K562 (cell line): ENCODE measurements around the gene EIF3I. TPM values are rescaled to one million over a fixed set of nuclear protein-coding genes. Genes with fewer than 3 reads are reported as not detected.

Source experiments
- ATAC-seq: fragments of 200-7000 bp; cut with Tn5 transposase; 3 replicates; pipeline ENCODE4 v1.9.1; 2020; ENCODE audit warnings: moderate library complexity
- BruUV-seq: library from RNA; stranded (reverse); fragments of 400-500 nt; replicated peaks from 2 replicates; lab custom pipeline; 2021; lab: Mats Ljungman, UMichigan
- CTCF ChIA-PET: fragments of 300-600 bp; formaldehyde crosslinking; extraction: SDS; loops from one replicate; lab custom pipeline; 2021; ENCODE audit warnings: low intra/inter-chr PET ratio; lab: Yijun Ruan, JAX
- POLR2A ChIA-PET: fragments of 300-600, 350-650 bp; sonication (Branson Sonifier 250); formaldehyde crosslinking; extraction: SDS; loops from one replicate; lab custom pipeline; 2021; ENCODE audit warnings: antibody characterized with exemption, inconsistent platforms; lab: Yijun Ruan, JAX
- DNase-seq, 4 experiments: peaks; one replicate each; pipeline versions ENCODE4 v3.0.0 to v3.0.0-alpha.2; 2011 to 2018; ENCODE audit warnings: low spot score in 3 of 4, mixed read lengths in 3 of 4; ENCODE audit errors: extremely low read depth in 1 of 4
- FAIRE-seq: peaks from 2 replicates; lab custom pipeline; 2011; peaks lifted over from hg19 to GRCh38; lab: Jason Lieb, UNC
- H2AFZ ChIP-seq: 2 replicates; pipeline ENCODE4 v1.6.0; 2011; ENCODE audit warnings: low read depth, low read length, control low read depth, inconsistent platforms
- H3K27ac ChIP-seq: fragments of 200-600 bp; 3 replicates; pipeline ENCODE4 v1.8.0; 2011; ENCODE audit warnings: low read depth, mild to moderate bottlenecking, control low read depth, inconsistent platforms, low read length, moderate library complexity, mixed read lengths; ENCODE audit errors: extremely low read depth
- H3K27me3 ChIP-seq, 2 experiments: fragments of 300-600 bp in 1 of 2; 2 replicates in 1 of 2; 3 replicates in 1 of 2; pipeline versions ENCODE4 v1.6.0 to v1.8.0; 2011; ENCODE audit warnings: inconsistent platforms in 2 of 2, low read length in 2 of 2, mild to moderate bottlenecking in 1 of 2, mixed read lengths in 1 of 2, moderate library complexity in 1 of 2; ENCODE audit not compliant: control insufficient read depth in 2 of 2, insufficient read depth in 2 of 2
- H3K36me3 ChIP-seq: fragments of 300-600 bp; 3 replicates; pipeline ENCODE4 v1.8.0; 2011; ENCODE audit warnings: mild to moderate bottlenecking, low read length, inconsistent platforms; ENCODE audit not compliant: control insufficient read depth, insufficient read depth
- H3K4me1 ChIP-seq, 2 experiments: fragments of 200-600 bp in 1 of 2; replicated peaks in 1 of 2; 2 replicates in 1 of 2; 3 replicates in 1 of 2; pipeline versions ENCODE4 v1.5.1 to v1.8.0; 2011; ENCODE audit warnings: inconsistent platforms in 2 of 2, low read length in 2 of 2, mild to moderate bottlenecking in 1 of 2, mixed read lengths in 1 of 2, moderate library complexity in 1 of 2; ENCODE audit not compliant: control insufficient read depth in 2 of 2, insufficient read depth in 2 of 2
- H3K4me2 ChIP-seq: 2 replicates; pipeline ENCODE4 v1.6.1; 2011; ENCODE audit warnings: low read length, control low read depth, inconsistent platforms, mixed read lengths; ENCODE audit not compliant: insufficient read depth
- H3K4me3 ChIP-seq: fragments of 200-600 bp; sonication (generic), shearing (Covaris generic); 2 replicates; pipeline ENCODE4 v1.5.1; 2016; ENCODE audit warnings: control low read depth, inconsistent platforms
- H3K79me2 ChIP-seq: fragments of 200-600 bp; 3 replicates; pipeline ENCODE4 v1.8.0; 2011; ENCODE audit warnings: low read length, inconsistent platforms; ENCODE audit not compliant: control insufficient read depth, insufficient read depth
- H3K9ac ChIP-seq, 2 experiments: 2 replicates each; pipeline versions ENCODE4 v1.6.0 to v1.6.1; 2011; ENCODE audit warnings: low read depth in 2 of 2, low read length in 2 of 2, control low read depth in 1 of 2, inconsistent platforms in 1 of 2, mild to moderate bottlenecking in 1 of 2, mixed read lengths in 1 of 2; ENCODE audit not compliant: insufficient read depth in 1 of 2
- H3K9me1 ChIP-seq: one replicate; pipeline ENCODE4 v1.6.0; 2011; ENCODE audit warnings: inconsistent platforms, mild to moderate bottlenecking, low read length, moderate library complexity; ENCODE audit not compliant: control insufficient read depth, insufficient read depth
- H3K9me3 ChIP-seq: replicated peaks from 2 replicates; pipeline ENCODE4 v1.5.1; 2011; ENCODE audit warnings: low read depth, low read length, inconsistent platforms; ENCODE audit not compliant: control insufficient read depth, insufficient read depth
- H4K20me1 ChIP-seq: replicated peaks from 2 replicates; pipeline ENCODE4 v1.6.1; 2011; ENCODE audit warnings: low read length, inconsistent platforms, mixed read lengths; ENCODE audit not compliant: control insufficient read depth, insufficient read depth
- ATF1 ChIP-seq, 2 experiments: fragments of 450-650 bp in 1 of 2; IDR thresholded peaks; 2 replicates each; pipeline ENCODE4 v1.6.1; 2016; ENCODE audit warnings: missing compliant biosample characterization in 1 of 2, missing genetic modification characterization in 1 of 2
- C11orf30 ChIP-seq: fragments of 450-650 bp; IDR thresholded peaks from 2 replicates; pipeline ENCODE4 v1.6.1; 2016; ENCODE audit warnings: low read depth, mild to moderate bottlenecking
- MTF1 ChIP-seq: fragments of 250-450 bp; sonication (Bioruptor Pico); IDR thresholded peaks from 2 replicates; pipeline ENCODE4 v1.9.0; 2021; ENCODE audit warnings: moderate library complexity, mild to moderate bottlenecking, inconsistent platforms, borderline replicate concordance
- NR1H2 ChIP-seq: sonication (generic); formaldehyde crosslinking; IDR thresholded peaks from 2 replicates; pipeline ENCODE4 v1.4.0; 2020; ENCODE audit warnings: mild to moderate bottlenecking, missing genetic modification reagents
- RBBP5 ChIP-seq: fragments of 200-600 bp; sonication (generic); IDR thresholded peaks from 2 replicates; pipeline ENCODE4 v1.6.1; 2012; ENCODE audit warnings: borderline replicate concordance, mild to moderate bottlenecking, low read length, control low read depth, inconsistent platforms; ENCODE audit not compliant: insufficient read depth, poor library complexity, severe bottlenecking
- ZNF217 ChIP-seq: sonication (generic); formaldehyde crosslinking; IDR thresholded peaks from 2 replicates; pipeline ENCODE4 v1.8.0; 2022; ENCODE audit warnings: mild to moderate bottlenecking, missing genetic modification reagents
- ZNF311 ChIP-seq: fragments of 250-450 bp; sonication (Bioruptor Pico); IDR thresholded peaks from 2 replicates; pipeline ENCODE4 v1.4.0; 2020; ENCODE audit warnings: mild to moderate bottlenecking, moderate library complexity
- ZSCAN32 ChIP-seq: fragments of 450-650 bp; formaldehyde crosslinking; IDR thresholded peaks from 2 replicates; pipeline ENCODE4 v1.4.0; 2020; ENCODE audit warnings: mild to moderate bottlenecking, moderate library complexity
- WGBS: fragments of 100-300 bp; shearing (Covaris generic); methylation state at CpG from one replicate; pipeline ENCODE4 v1.1.6; 2016; ENCODE audit warnings: low coverage, mixed read lengths; ENCODE audit not compliant: insufficient coverage; ENCODE audit errors: missing lambda C conversion rate; 5-methylcytosine and 5-hydroxymethylcytosine counted together
- in situ Hi-C: fragments of 300-500 bp; cut with MboI; formaldehyde crosslinking; loops from 4 replicates; pipeline ENCODE4 v1.15.0; 2018; ENCODE audit warnings: inconsistent platforms, mixed read lengths
- intact Hi-C: fragments of 100-400 bp; cut with micrococcal nuclease; formaldehyde crosslinking; loops from 2 replicates; pipeline ENCODE4 v1.14.2; 2022
- polyA plus RNA-seq, 8 experiments: library from polyadenylated mRNA; depleted of rRNA in 4 of 8; stranded (reverse) in 5 of 8; unstranded in 3 of 8; fragments of >200 nt; fragmentation: Nextera tagmentation in 2 of 8; fragmentation: Illumina TruSeq in 1 of 8; extraction: Ambion mirVana in 2 of 8; extraction: Trizol in 1 of 8; gene quantifications; 2 replicates each; pipeline versions ENCODE4 v1.2.1 to v1.2.3, GENCODE V29; 2011 to 2014; ENCODE audit warnings: inconsistent platforms in 1 of 8, missing spikeins in 1 of 8
- total RNA-seq, 7 experiments: library from RNA; depleted of rRNA in 6 of 7; stranded (reverse); fragments of >200 nt in 6 of 7; fragmentation: Illumina TruSeq in 2 of 7; extraction: Trizol in 2 of 7; gene quantifications; 2 replicates each; pipeline versions ENCODE4 v1.2.1 to v1.2.3, GENCODE V29; 2011 to 2021; ENCODE audit warnings: low replicate concordance in 1 of 7
- TF ChIP-seq, protein P1 (sequence below): sonication (generic); formaldehyde crosslinking; IDR thresholded peaks from 2 replicates; pipeline ENCODE4 v1.8.0; 2022; ENCODE audit warnings: mild to moderate bottlenecking, missing genetic modification reagents

The EIF3I gene
- total and polyA plus RNA-seq, 9 of the 15 experiments (the other 6 are each of a cell fraction or from before 2014, with no cell fraction given), result 414 to 1,526 (median 635) TPM

DNA sequence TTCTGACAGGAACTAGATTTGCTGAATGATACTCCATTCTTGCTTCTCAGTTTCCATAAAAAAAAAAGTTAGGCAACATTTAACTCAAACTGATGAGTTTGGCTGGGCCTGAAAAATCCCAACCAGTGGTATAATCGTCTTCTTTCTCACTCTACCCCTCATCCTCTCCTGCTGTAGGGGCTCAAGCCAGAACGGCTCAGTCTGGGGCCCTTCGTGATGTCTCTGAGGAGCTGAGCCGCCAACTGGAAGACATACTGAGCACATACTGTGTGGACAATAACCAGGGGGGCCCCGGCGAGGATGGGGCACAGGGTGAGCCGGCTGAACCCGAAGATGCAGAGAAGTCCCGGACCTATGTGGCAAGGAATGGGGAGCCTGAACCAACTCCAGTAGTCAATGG lies 41.1 kb upstream of the EIF3I start:
- 66% methylated on average over 9 of the region's 9 CpGs for WGBS

More for the DNA sequence above, 41.1 kb upstream of the EIF3I start:
- Histone ChIP-seq H3K9me3 (no peaks in the 10 kb centered on the region), H3K4me3 (peak overlapping the region; percentile 77), H3K4me2 (peak overlapping the region; percentile 92), H3K36me3 (peaks cover 49% of the 10 kb centered on the region), H4K20me1 (no peaks in the 10 kb centered on the region; the same call in 1 of the 2 replicates), H3K9me1 (peaks cover 4% of the 10 kb centered on the region), H3K79me2 (peaks cover 60% of the 10 kb centered on the region), H2AFZ (no peak overlapping the region), H3K4me1 (peaks cover 25 to 30% of the 10 kb centered on the region in 2 experiments), H3K9ac (peak overlapping the region; percentile 83 to 97), H3K27ac (peak overlapping the region; percentile 89), H3K27me3 (no peaks in the 10 kb centered on the region)
- BruUV-seq, result TSS peak; percentile 64
- POLR2A ChIA-PET, result interaction anchor here (0.6 to 11.6 kb wide), 9 partner anchors 9 to 196 kb away, joined by 3 to 201 read pairs (median 3); partner anchors contain the start of genes CCDC28B and KPNA6
- DNase-seq, result no peak
- in situ Hi-C loops, result no loop called here
- TF ChIP-seq ATF1 (CRISPR knock-in tag; IDR thresholded peaks at IDR 0.05), result no peak
- no peak for TF ChIP-seq ATF1 (tag; IDR thresholded peaks at IDR 0.05)
- TF ChIP-seq ZNF311 (CRISPR knock-in tag), result no peak
- TF ChIP-seq, protein P1, sequence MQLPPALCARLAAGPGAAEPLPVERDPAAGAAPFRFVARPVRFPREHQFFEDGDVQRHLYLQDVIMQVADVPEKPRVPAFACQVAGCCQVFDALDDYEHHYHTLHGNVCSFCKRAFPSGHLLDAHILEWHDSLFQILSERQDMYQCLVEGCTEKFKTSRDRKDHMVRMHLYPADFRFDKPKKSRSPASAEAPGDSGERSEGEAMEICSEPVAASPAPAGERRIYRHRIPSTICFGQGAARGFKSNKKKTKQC (CRISPR knock-in tag), result no peak
- no peak for TF ChIP-seq ZSCAN32
- peak; percentile 4; the same call in 1 of the 2 replicates for TF ChIP-seq MTF1 (CRISPR knock-in tag)
- peak; percentile 3 for TF ChIP-seq RBBP5
- TF ChIP-seq ZNF217 (CRISPR knock-in tag), result no peak
- no peak for TF ChIP-seq C11orf30
- peak; percentile 65; the same call in 1 of the 2 replicates for TF ChIP-seq NR1H2
- no peak for ATAC-seq
- CTCF ChIA-PET, result no interaction called here
- FAIRE-seq, result no peak
- intact Hi-C loops, result loop anchor here (5.0 to 10.0 kb wide), 2 partner anchors 54 to 166 kb away; partner anchors contain the start of gene KHDRBS1
